ENCODE results near the gene KRTAP10-9.
"Not testable (repeated sequence)": the region's sequence is repeated elsewhere in the genome, so short reads cannot be mapped to it uniquely, and the experiment has no call there.

- not testable (repeated sequence) for TF ChIP-seq CTCF (IDR thresholded peaks at IDR 0.05; ENCODE audit: insufficient read depth, low read depth, low read length); EZH2 (IDR thresholded peaks at IDR 0.05; ENCODE audit: insufficient read depth, low read length)
Observed at GRCh38 chr21:44601091-44601490, 25.8 kb upstream of the KRTAP10-9 start.

All from astrocyte (in vitro differentiated cells and primary cell).